GM12878 (cell line): ENCODE measurements around the gene MGMT.

Source experiments
- CBFB ChIP-seq: IDR thresholded peaks from 2 replicates; pipeline ENCODE4 v1.6.1; 2016; ENCODE audit warnings: antibody characterized with exemption, low read depth
- CEBPB ChIP-seq, 2 experiments: fragments of 150-350 bp in 1 of 2; IDR thresholded peaks; 2 replicates each; pipeline ENCODE4 v1.6.1; 2012 to 2014; ENCODE audit warnings: low read depth in 2 of 2, low read length in 2 of 2, borderline replicate concordance in 1 of 2, inconsistent platforms in 1 of 2
- EGR1 ChIP-seq, 2 experiments: IDR thresholded peaks; 1 replicate in 1 of 2; 2 replicates in 1 of 2; pipeline ENCODE4 v1.6.1; 2011 to 2012; ENCODE audit warnings: low read depth in 2 of 2, low read length in 2 of 2, borderline replicate concordance in 1 of 2, mild to moderate bottlenecking in 1 of 2, moderate library complexity in 1 of 2
- EZH2 ChIP-seq: IDR thresholded peaks from 2 replicates; pipeline ENCODE4 v1.6.1; 2012; ENCODE audit warnings: low read depth, mild to moderate bottlenecking, control low read depth, inconsistent platforms, low read length, borderline replicate concordance; ENCODE audit not compliant: control insufficient read depth
- KAT2A ChIP-seq: conservative IDR thresholded peaks from 2 replicates; pipeline ENCODE4 v1.6.1; 2011; ENCODE audit warnings: low read depth, low read length; ENCODE audit not compliant: control insufficient read depth
- LARP7 ChIP-seq: fragments of 450-650 bp; IDR thresholded peaks from 2 replicates; pipeline ENCODE4 v1.6.1; 2017; ENCODE audit warnings: mild to moderate bottlenecking
- POLR2A ChIP-seq: IDR thresholded peaks from 2 replicates; pipeline ENCODE4 v1.6.1; 2011; ENCODE audit warnings: low read depth, mild to moderate bottlenecking, low read length
- POLR2AphosphoS2 ChIP-seq: IDR thresholded peaks from 2 replicates; pipeline ENCODE4 v1.6.1; 2011; ENCODE audit warnings: low read depth, mild to moderate bottlenecking, low read length, improper control_type of control experiment, moderate library complexity
- RCOR1 ChIP-seq: conservative IDR thresholded peaks from 2 replicates; pipeline ENCODE4 v1.6.1; 2012; ENCODE audit warnings: low read depth, low read length, improper control_type of control experiment
- REST ChIP-seq: IDR thresholded peaks from 2 replicates; pipeline ENCODE4 v1.6.1; 2012; ENCODE audit warnings: mild to moderate bottlenecking, low read depth, low read length
- SIN3A ChIP-seq: IDR thresholded peaks from 2 replicates; pipeline ENCODE4 v1.6.1; 2012; ENCODE audit warnings: low read depth, low read length, improper control_type of control experiment
- TF ChIP-seq, protein P1 (sequence below), 3 experiments: IDR thresholded peaks in 2 of 3; conservative IDR thresholded peaks in 1 of 3; 2 replicates each; pipeline ENCODE4 v1.5.1; 2011; ENCODE audit warnings: low read depth in 3 of 3, low read length in 3 of 3, mild to moderate bottlenecking in 3 of 3, control low read depth in 2 of 3, moderate library complexity in 2 of 3, inconsistent platforms in 1 of 3, mixed read lengths in 1 of 3; ENCODE audit not compliant: control insufficient read depth in 2 of 3, insufficient read depth in 1 of 3; ENCODE audit errors: extremely low read depth in 1 of 3
- TF ChIP-seq, protein P2 (sequence below): fragments of 450-650 bp; IDR thresholded peaks from 2 replicates; pipeline ENCODE4 v1.6.1; 2014; ENCODE audit warnings: mild to moderate bottlenecking

- TF ChIP-seq POLR2A (no peak), EZH2 (no peak), RCOR1 (no peak), SIN3A (no peak), LARP7 (no peak), KAT2A (no peak), CEBPB (IDR thresholded peaks at IDR 0.05; ENCODE audit: borderline replicate concordance in 1 of 2, low read depth in 2 of 2, low read length in 2 of 2) (no peak), POLR2AphosphoS2 (no peak), EGR1 (IDR thresholded peaks at IDR 0.05; ENCODE audit: borderline replicate concordance in 1 of 2, low read depth in 2 of 2, low read length in 2 of 2) (no peak), REST (no peak), CBFB (no peak)
- TF ChIP-seq, protein P1, sequence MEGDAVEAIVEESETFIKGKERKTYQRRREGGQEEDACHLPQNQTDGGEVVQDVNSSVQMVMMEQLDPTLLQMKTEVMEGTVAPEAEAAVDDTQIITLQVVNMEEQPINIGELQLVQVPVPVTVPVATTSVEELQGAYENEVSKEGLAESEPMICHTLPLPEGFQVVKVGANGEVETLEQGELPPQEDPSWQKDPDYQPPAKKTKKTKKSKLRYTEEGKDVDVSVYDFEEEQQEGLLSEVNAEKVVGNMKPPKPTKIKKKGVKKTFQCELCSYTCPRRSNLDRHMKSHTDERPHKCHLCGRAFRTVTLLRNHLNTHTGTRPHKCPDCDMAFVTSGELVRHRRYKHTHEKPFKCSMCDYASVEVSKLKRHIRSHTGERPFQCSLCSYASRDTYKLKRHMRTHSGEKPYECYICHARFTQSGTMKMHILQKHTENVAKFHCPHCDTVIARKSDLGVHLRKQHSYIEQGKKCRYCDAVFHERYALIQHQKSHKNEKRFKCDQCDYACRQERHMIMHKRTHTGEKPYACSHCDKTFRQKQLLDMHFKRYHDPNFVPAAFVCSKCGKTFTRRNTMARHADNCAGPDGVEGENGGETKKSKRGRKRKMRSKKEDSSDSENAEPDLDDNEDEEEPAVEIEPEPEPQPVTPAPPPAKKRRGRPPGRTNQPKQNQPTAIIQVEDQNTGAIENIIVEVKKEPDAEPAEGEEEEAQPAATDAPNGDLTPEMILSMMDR (IDR thresholded peaks at IDR 0.05 in 2 of 3, conservative IDR thresholded peaks at IDR 0.05 in 1 of 3; ENCODE audit: control insufficient read depth in 2 of 3, extremely low read depth in 1 of 3, insufficient read depth in 1 of 3, low read depth in 3 of 3, low read length in 3 of 3): no peak
- TF ChIP-seq, protein P2, sequence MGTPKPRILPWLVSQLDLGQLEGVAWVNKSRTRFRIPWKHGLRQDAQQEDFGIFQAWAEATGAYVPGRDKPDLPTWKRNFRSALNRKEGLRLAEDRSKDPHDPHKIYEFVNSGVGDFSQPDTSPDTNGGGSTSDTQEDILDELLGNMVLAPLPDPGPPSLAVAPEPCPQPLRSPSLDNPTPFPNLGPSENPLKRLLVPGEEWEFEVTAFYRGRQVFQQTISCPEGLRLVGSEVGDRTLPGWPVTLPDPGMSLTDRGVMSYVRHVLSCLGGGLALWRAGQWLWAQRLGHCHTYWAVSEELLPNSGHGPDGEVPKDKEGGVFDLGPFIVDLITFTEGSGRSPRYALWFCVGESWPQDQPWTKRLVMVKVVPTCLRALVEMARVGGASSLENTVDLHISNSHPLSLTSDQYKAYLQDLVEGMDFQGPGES: no peak
Observed at GRCh38 chr10:129755621-129756020, 288.6 kb downstream of the MGMT start.
